HG03064 (cell line): Measurements from ENCODE around the gene TMEM248.
A peak's percentile ranks its signal among the peaks of the same experiment; 100 is the strongest.
"Not testable (repeated sequence)": the region's sequence is repeated elsewhere in the genome, so short reads cannot be mapped to it uniquely, and the experiment has no call there.

Source experiments
- ATAC-seq: cut with Tn5 transposase; IDR thresholded peaks from one replicate; pipeline ENCODE4 v1.9.1; 2021; ENCODE audit warnings: low read depth; ENCODE audit not compliant: unreplicated experiment

Gene TMEM248

GRCh38 chr7:66907731-66908130 lies 13.3 kb upstream of the TMEM248 start:
- no peak for ATAC-seq

- not testable (repeated sequence) for ATAC-seq
Measured at GRCh38 chr7:66908598-66908997, 12.4 kb upstream of the TMEM248 start.

- no peak for ATAC-seq
Measured at GRCh38 chr7:66910789-66911188, 10.2 kb upstream of the TMEM248 start.

GRCh38 chr7:66911191-66911590 lies 9.8 kb upstream of the TMEM248 start:
- ATAC-seq, result not testable (repeated sequence)

GRCh38 chr7:66912195-66912594 lies 8.8 kb upstream of the TMEM248 start:
- ATAC-seq, result no peak

GRCh38 chr7:66913118-66914037 lies 7.6 kb upstream of the TMEM248 start:
- ATAC-seq, result no peak

GRCh38 chr7:66917904-66918303 lies 3.1 kb upstream of the TMEM248 start:
- ATAC-seq, result not testable (repeated sequence)

GRCh38 chr7:66919304-66919703 lies 1.7 kb upstream of the TMEM248 start:
- ATAC-seq, result no peak

GRCh38 chr7:66919704-66920103 lies 1.3 kb upstream of the TMEM248 start:
- no peak for ATAC-seq

GRCh38 chr7:66920256-66920655 lies 769 bp upstream of the TMEM248 start:
- ATAC-seq, result no peak

- ATAC-seq, result peak; percentile 29
Measured at GRCh38 chr7:66921396-66921917, 432 bp downstream of the TMEM248 start.

- no peak for ATAC-seq
Measured at GRCh38 chr7:66921918-66922486, 977 bp downstream of the TMEM248 start.

- ATAC-seq, result no peak
Measured at GRCh38 chr7:66925255-66925654, 4.2 kb downstream of the TMEM248 start.

GRCh38 chr7:66927348-66927948 lies 6.4 kb downstream of the TMEM248 start:
- ATAC-seq, result no peak

GRCh38 chr7:66928388-66928787 lies 7.4 kb downstream of the TMEM248 start:
- ATAC-seq, result no peak

GRCh38 chr7:66929165-66929564 lies 8.1 kb downstream of the TMEM248 start:
- ATAC-seq, result no peak

GRCh38 chr7:66929935-66930334 lies 8.9 kb downstream of the TMEM248 start:
- ATAC-seq, result no peak

- no peak for ATAC-seq
Measured at GRCh38 chr7:66930341-66930740, 9.3 kb downstream of the TMEM248 start.

- no peak for ATAC-seq
Measured at GRCh38 chr7:66933469-66933868, 12.4 kb downstream of the TMEM248 start.

- ATAC-seq, result no peak
Measured at GRCh38 chr7:66937940-66938339, 16.9 kb downstream of the TMEM248 start.

GRCh38 chr7:66939325-66939724 lies 18.3 kb downstream of the TMEM248 start:
- ATAC-seq, result no peak
